HG03159 (cell line): ENCODE results near the gene DHX40.
A peak's percentile ranks its signal among the peaks of the same experiment; 100 is the strongest.
"Not testable (repeated sequence)": the region's sequence is repeated elsewhere in the genome, so short reads cannot be mapped to it uniquely, and the experiment has no call there.

Experiments
- ATAC-seq: cut with Tn5 transposase; IDR thresholded peaks from one replicate; pipeline ENCODE4 v1.9.1; 2021; ENCODE audit warnings: mild to moderate bottlenecking, moderate library complexity; ENCODE audit not compliant: unreplicated experiment

DHX40 gene

GRCh38 chr17:59627770-59628171 lies 62.4 kb downstream of the DHX40 start:
- no peak for ATAC-seq

- no peak for ATAC-seq
Observed at GRCh38 chr17:59629174-59629573, 63.8 kb downstream of the DHX40 start.

DNA sequence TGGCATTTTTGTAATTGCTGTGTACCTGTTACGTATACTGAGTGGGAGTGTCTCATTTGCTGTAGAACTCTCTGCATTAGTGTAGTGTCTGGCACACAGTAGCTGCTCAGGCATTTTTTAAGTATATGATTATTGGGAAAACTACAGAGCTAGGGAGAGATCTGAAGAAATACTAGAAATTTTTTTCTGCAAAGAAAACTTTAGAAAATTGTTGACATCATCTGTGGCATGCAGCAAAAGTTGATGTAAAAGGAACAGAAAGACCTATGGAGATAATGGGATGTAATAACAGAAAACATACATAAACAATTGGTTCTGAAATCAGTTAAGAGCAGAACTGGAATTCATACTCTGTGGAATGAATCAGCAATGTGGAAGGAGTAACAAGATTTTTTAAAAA lies 65.9 kb downstream of the DHX40 start:
- no peak for ATAC-seq

DNA sequence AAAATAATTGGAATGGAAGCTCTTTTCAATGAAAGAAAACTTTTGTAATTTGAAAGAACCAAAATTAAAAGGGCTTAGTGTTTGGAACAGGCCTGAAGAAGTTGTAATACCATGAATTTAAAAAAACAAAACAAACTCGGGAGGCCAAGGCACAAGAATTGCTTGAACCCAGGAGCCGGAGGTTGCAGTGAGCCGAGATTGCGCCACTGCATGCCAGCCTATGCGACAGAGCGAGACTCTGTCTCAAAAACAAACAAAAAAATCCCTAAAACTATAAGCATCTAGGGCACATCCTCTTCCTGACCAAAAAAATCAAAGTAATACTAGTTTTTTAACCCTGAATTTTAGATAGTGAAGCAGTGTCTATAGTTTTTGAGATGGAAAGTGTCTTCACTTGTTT lies 67.0 kb downstream of the DHX40 start:
- no peak for ATAC-seq

GRCh38 chr17:59633658-59634359 lies 68.4 kb downstream of the DHX40 start:
- no peak for ATAC-seq

DNA sequence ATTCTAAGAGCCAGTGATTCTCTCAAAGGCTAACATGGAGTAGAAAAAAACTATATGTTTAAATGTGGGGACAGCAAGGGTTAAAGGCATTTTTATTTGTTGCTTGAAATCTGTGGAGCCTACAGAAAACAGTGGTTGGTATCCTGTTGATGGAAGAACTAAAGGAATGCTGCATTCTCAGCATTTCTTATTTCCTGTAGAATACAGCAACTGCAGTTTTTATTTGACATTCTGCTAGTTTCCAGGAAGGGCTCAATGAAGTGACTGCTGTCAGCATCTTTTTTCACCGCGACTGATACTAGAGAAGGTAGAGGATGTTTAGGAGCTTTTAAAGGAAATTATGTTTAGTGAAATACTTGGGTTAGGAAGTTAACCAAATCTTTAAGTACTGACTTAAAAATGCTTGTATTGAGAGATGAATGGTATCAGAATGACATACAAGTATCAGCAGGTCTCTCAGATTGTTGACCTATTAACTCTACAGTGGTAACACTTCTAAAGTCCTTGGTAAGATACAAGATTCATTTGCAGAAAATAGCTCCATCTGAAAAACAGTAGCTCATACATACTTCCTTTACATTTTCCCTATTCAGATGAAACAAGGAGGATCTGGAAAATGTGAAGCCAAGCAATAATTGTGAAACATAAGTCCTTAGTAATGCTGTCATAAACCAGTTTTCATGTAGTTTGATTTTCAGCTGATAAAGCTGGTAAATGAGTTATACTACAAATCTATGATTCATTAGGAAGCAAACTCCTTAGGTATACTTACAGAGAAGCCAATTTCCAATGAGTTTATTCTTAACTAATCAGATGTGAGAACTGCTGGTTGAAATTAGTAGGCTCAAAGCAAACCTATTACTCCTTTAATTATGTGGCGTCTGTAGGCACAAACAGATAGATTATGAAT lies 69.5 kb downstream of the DHX40 start:
- no peak for ATAC-seq

DNA sequence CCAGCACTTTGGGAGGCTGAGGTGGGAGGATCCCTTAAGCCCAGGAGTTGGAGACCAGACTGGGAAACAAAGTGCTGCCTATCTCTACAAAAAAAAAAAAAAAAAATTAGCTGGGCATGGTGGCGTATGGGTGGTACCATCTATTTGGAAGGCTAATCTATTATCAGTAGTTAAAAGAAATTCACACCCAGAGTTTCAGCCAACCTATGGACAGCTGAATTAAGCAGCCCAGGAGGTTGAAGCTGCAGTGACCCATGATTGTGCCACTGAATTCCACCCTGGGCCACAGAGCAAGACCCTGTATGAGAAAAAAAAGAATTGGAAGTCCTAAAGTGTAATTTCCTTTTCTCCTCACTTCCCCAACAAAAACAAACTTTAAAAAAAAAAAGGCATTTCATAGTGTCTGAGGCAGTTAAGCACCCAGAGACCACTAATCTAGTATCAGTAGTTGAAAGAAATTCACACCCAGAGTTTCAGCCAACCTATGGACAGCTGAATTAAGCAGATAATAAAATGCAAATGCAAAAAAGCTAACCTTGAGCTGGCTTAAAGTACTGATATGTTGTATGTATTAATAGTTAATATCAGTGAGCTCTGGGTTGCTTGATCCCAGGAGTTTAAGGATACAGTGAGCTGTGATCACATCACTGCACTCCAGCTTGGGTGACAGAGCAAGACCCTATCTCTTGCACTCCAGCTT lies 72.4 kb downstream of the DHX40 start:
- ATAC-seq: no peak

GRCh38 chr17:59638553-59638952 lies 73.1 kb downstream of the DHX40 start:
- no peak for ATAC-seq

- ATAC-seq: peak; percentile 86
Observed at GRCh38 chr17:59641799-59642484, 76.5 kb downstream of the DHX40 start.

DNA sequence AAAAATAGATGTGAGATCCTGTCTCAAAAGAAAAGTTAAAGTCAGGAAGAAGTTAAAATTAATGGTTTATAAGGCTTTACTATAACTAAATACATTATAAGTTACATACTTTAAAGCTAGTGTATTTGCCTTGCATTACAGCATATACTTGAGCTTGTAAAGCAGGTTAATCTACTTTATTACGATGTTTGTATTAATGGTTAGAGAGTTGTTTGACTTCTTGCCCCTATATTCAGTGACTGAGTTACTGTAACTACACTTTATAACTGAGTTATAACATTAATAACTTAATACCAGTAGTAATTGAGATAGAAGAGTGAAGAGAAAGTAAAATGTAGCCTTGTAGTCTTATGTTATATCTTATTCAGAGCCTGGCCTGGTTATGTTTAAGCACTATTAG lies 77.2 kb downstream of the DHX40 start:
- no peak for ATAC-seq

- no peak for ATAC-seq
Observed at GRCh38 chr17:59643159-59644140, 78.0 kb downstream of the DHX40 start.

GRCh38 chr17:59647288-59647687 lies 81.9 kb downstream of the DHX40 start:
- ATAC-seq: no peak

DNA sequence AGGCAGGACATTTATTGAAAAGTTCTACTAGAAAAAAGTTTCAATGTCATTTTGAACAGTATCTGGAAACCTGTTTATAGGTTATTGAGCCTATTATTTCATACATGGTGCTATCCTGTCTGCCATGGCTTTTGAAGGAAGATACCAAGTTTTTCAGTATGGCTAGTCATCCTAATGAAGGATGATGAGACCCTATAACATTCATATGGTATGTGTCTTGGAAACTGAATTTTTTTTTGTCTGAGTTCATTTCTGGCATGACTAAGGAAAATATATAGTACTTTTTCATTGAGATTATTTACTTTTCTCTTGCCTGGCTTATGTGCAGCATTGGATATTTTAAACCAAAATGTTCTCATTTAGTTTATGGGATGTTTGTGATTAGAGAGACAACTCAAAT lies 84.5 kb downstream of the DHX40 start:
- ATAC-seq: no peak

DNA sequence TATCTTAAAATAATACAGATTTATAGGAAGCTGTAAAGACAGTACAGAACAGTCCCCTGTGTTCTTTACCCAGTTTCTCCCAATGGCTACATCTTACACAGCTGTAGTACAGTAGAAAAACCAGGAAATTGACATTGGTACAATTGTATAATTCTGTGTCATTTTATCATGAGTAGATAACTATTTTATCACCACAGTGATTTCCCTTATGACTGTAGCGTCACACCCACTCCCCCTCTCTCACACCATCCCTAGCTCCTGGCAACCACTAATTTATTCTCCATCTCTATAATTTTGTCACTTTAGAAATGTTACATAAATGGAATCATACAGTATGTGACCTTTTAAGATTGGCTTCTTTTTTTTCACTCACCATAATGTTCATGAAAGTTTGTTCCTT lies 85.2 kb downstream of the DHX40 start:
- ATAC-seq: no peak

DNA sequence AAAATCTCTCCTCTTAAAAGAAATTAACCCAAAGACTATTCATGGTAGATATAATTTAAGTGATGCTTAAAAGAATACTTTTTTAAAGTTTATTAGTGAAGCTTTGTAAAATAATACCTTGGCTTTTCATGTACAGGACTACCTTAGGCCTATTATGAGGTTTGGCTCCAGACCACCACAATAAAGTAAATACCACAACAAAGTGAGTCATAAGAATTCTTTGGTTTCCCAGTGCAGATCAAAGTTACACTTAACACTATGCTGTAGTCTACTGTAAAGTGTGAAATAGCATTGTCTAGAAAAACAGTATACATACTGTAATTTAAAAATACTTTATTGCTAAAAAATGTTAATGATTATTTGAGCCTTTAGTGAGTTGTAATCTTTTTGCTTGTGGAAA lies 85.9 kb downstream of the DHX40 start:
- no peak for ATAC-seq

- ATAC-seq: no peak
Observed at GRCh38 chr17:59652119-59652518, 86.7 kb downstream of the DHX40 start.

- not testable (repeated sequence) for ATAC-seq
Observed at GRCh38 chr17:59656624-59657023, 91.2 kb downstream of the DHX40 start.
